Heart left ventricle (tissue), 16 donors: ENCODE results near the gene PLOD2. TPM values are rescaled to one million over a fixed set of nuclear protein-coding genes. Genes with fewer than 3 reads are reported as not detected.

Source experiments
- ATAC-seq, 4 donors: fragments of 200-7000 bp; cut with Tn5 transposase; one replicate each; pipeline ENCODE4 v1.9.1; 2020 to 2022; ENCODE audit warnings: moderate library complexity in 4 of 4, mild to moderate bottlenecking in 3 of 4, moderate number of reproducible peaks in 1 of 4
- DNase-seq, 5 donors: peaks; one replicate each; pipeline ENCODE4 v3.0.0-alpha.2; 2020
- H3K27ac ChIP-seq, 12 donors: fragments of 200-600 bp; sonication (generic) in 4 of 12; one replicate each; pipeline versions ENCODE4 v1.5.0 to v1.8.0; 2016 to 2022; ENCODE audit warnings: mild to moderate bottlenecking in 2 of 12
- H3K27me3 ChIP-seq, 9 donors: fragments of 200-600 bp; sonication (generic) in 2 of 9; one replicate each; pipeline versions ENCODE4 v1.5.1 to v1.8.0; 2016 to 2022; ENCODE audit warnings: mild to moderate bottlenecking in 3 of 9
- H3K36me3 ChIP-seq, 9 donors: fragments of 200-600 bp; sonication (generic) in 2 of 9; one replicate each; pipeline versions ENCODE4 v1.5.0 to v1.8.0; 2018 to 2022; ENCODE audit warnings: mild to moderate bottlenecking in 2 of 9
- H3K4me1 ChIP-seq, 12 donors: fragments of 200-600 bp; sonication (generic) in 4 of 12; one replicate each; pipeline versions ENCODE4 v1.5.0 to v1.8.0; 2016 to 2022; ENCODE audit warnings: mild to moderate bottlenecking in 3 of 12
- H3K4me3 ChIP-seq, 12 donors: fragments of 200-600 bp; sonication (generic) in 4 of 12; one replicate each; pipeline versions ENCODE4 v1.5.0 to v1.8.0; 2017 to 2022; ENCODE audit warnings: mild to moderate bottlenecking in 9 of 12, moderate library complexity in 4 of 12
- H3K9me3 ChIP-seq, 12 donors: fragments of 200-600 bp; sonication (generic) in 4 of 12; one replicate each; pipeline versions ENCODE4 v1.5.0 to v1.8.0; 2016 to 2022; ENCODE audit warnings: mild to moderate bottlenecking in 1 of 12
- POLR2A ChIP-seq, 2 donors: fragments of 450-650 bp; IDR thresholded peaks; one replicate each; pipeline ENCODE4 v1.6.1; 2017; ENCODE audit warnings: antibody characterized with exemption in 2 of 2, mild to moderate bottlenecking in 2 of 2, moderate library complexity in 2 of 2
- WGBS, 4 donors: extraction: QIAGEN DNeasy Blood & Tissue Kit in 2 of 4; methylation state at CpG; one replicate each; pipeline versions ENCODE4 v1.1.5 to v1.1.7; 2013 to 2018; 5-methylcytosine and 5-hydroxymethylcytosine counted together
- intact Hi-C, 10 donors: fragments of 100-400 bp; cut with DNase I; formaldehyde crosslinking; loops; one replicate each; pipeline versions ENCODE4 v1.11.1 to v1.14.2; 2022
- polyA plus RNA-seq, 2 donors: library from polyadenylated mRNA; stranded (reverse); fragments of 200-250 nt; gene quantifications; one replicate each; pipeline ENCODE4 v1.2.3, GENCODE V29; 2013
- total RNA-seq, 9 donors: library from RNA; depleted of rRNA in 2 of 9; stranded (reverse); fragments of >200 nt in 2 of 9; fragmentation: NEBNext Ultra II Directional in 3 of 9; extraction: Animal tissue kit (Norgen Biotek cat#: 25700) in 3 of 9; gene quantifications; one replicate each; pipeline versions ENCODE4 v1.1.0 to v1.2.4, GENCODE V29; 2016 to 2023
- TF ChIP-seq, protein P1 (sequence below), 12 donors: fragments of 200-600 bp; sonication (generic) in 4 of 12; IDR thresholded peaks; one replicate each; pipeline versions ENCODE4 v1.5.0 to v1.8.0; 2018 to 2022; ENCODE audit warnings: antibody characterized with exemption in 12 of 12, mild to moderate bottlenecking in 5 of 12
- donor health status: ischemic (EF 13 %, LVEDD 7.1; RV severe dilation, severe dysfunction).
- donor health status: healthy with polysubstance abuse.
- donor health status: DM: no; HTN: yes; CAD: no.
- donor health status: DM: no; HTN: no; CAD: no.
- donor health status: ischemic (EF 25% LVEDD 6.9; RV normal size, moderate dysfunction).
- donor health status: ischemic (EF 25% LVEDD 5.7; RV mildly dilated, moderate dysfunction).
- donor health status: healthy.
- donor health status: DM: yes; HTN: yes; CAD: no.
- donor health status: ischemic (EF 35%, LVEDD 5.7; RV mildly dilated, moderate dysfunction).
- donor health status: nonischemic (EF 11% LVEDD 7.7; RV severe dilation, severe dysfunction).
- donor health status: DM: yes; HTN: yes; CAD: no.
- donor health status: PGD.
- donor health status: ischemic (EF 29% LVEDD 5.4; RV normal size, mild dysfunction).
- donor health status: nonischemic (EF 23%, LVEDD 6.1; RV moderate dilation, normal function).

Gene PLOD2
- total and polyA plus RNA-seq, 11 donors: 6.8 to 33.0 (median 17.9) TPM

GRCh38 chr3:146078031-146078430 lies 83.0 kb downstream of the PLOD2 start:
- intact Hi-C loops: loop anchor here in 2 of 10 donors (5.0 kb wide), 1 partner anchor 84 kb away; the partner anchor contains the start of gene PLOD2 (in 2 of the 2)
- Histone ChIP-seq H3K9me3 (peaks cover 0 to 3% (median 0%) of the 10 kb centered on the region in 12 donors), H3K27me3 (no peaks in the 10 kb centered on the region), H3K4me1 (peaks cover 0 to 6% (median 0%) of the 10 kb centered on the region in 12 donors), H3K36me3 (peaks cover 0 to 54% (median 8%) of the 10 kb centered on the region in 9 donors), H3K27ac (no peak overlapping the region), H3K4me3 (no peak overlapping the region)
- TF ChIP-seq, protein P1, sequence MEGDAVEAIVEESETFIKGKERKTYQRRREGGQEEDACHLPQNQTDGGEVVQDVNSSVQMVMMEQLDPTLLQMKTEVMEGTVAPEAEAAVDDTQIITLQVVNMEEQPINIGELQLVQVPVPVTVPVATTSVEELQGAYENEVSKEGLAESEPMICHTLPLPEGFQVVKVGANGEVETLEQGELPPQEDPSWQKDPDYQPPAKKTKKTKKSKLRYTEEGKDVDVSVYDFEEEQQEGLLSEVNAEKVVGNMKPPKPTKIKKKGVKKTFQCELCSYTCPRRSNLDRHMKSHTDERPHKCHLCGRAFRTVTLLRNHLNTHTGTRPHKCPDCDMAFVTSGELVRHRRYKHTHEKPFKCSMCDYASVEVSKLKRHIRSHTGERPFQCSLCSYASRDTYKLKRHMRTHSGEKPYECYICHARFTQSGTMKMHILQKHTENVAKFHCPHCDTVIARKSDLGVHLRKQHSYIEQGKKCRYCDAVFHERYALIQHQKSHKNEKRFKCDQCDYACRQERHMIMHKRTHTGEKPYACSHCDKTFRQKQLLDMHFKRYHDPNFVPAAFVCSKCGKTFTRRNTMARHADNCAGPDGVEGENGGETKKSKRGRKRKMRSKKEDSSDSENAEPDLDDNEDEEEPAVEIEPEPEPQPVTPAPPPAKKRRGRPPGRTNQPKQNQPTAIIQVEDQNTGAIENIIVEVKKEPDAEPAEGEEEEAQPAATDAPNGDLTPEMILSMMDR (IDR thresholded peaks at IDR 0.05): no peak
- no peak for TF ChIP-seq POLR2A (IDR thresholded peaks at IDR 0.05)
- WGBS, 4 donors: 93 to 97% (median 97%) methylated on average over 2 of the region's 2 CpGs
- DNase-seq: no peak
- ATAC-seq: no peak

- intact Hi-C loops: loop anchor here in 2 of 10 donors (5.0 kb wide), 1 partner anchor 85 kb away; the partner anchor contains the start of gene PLOD2 (in 2 of the 2)
Measured at GRCh38 chr3:146077181-146077580, 83.8 kb downstream of the PLOD2 start.

DNA sequence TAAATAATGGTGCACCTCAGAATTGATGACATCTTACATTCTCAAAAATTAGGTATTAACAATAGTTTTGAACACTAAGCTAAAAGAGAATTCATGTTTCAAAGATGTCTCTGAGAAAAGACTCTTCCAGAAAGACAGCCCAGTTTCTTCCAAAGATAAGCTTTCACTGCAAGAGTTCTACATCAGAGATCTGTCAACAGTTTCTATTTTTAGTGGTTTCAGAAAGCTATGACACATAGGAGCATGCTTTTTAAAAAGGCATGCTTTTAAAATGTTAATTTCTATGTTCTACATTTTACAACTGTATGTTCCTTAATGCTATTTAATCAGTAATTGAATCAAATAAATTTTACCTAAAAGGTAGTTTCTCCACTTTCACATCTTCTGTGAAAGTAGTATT lies 88.2 kb downstream of the PLOD2 start:
- DNase-seq: no peak
- ATAC-seq: peak in 3 of 4 donors; percentile 57 to 77 (median 73)
- intact Hi-C loops: loop anchor here in 4 of 10 donors (2.0 to 5.0 kb wide), 2 partner anchors 88 to 89 kb away; partner anchors contain the start of gene PLOD2 (in 4 of the 4)
- Histone ChIP-seq H3K4me1 (peaks cover 0 to 21% (median 3%) of the 10 kb centered on the region in 12 donors), H3K27me3 (no peaks in the 10 kb centered on the region), H3K4me3 (no peak overlapping the region), H3K27ac (peak overlapping the region in 2 of 12 donors; percentile 6 to 9), H3K9me3 (peaks cover 0 to 3% (median 0%) of the 10 kb centered on the region in 12 donors), H3K36me3 (peaks cover 0 to 66% (median 26%) of the 10 kb centered on the region in 9 donors)
- TF ChIP-seq, protein P1 (IDR thresholded peaks at IDR 0.05): no peak
- no peak for TF ChIP-seq POLR2A (IDR thresholded peaks at IDR 0.05)

More at GRCh38 chr3:146077181-146077580, 83.8 kb downstream of the PLOD2 start:
- Histone ChIP-seq H3K27me3 (no peaks in the 10 kb centered on the region), H3K36me3 (peaks cover 0 to 57% (median 8%) of the 10 kb centered on the region in 9 donors), H3K4me3 (no peak overlapping the region), H3K27ac (no peak overlapping the region), H3K9me3 (peaks cover 0 to 3% (median 0%) of the 10 kb centered on the region in 12 donors), H3K4me1 (peaks cover 0 to 15% (median 3%) of the 10 kb centered on the region in 12 donors)
- TF ChIP-seq, protein P1 (IDR thresholded peaks at IDR 0.05): no peak
- no peak for TF ChIP-seq POLR2A (IDR thresholded peaks at IDR 0.05)
- no peak for DNase-seq
- ATAC-seq: no peak
- 92 to 98% (median 96%) methylated on average over 1 of the region's 1 CpG for WGBS, 4 donors

DNA sequence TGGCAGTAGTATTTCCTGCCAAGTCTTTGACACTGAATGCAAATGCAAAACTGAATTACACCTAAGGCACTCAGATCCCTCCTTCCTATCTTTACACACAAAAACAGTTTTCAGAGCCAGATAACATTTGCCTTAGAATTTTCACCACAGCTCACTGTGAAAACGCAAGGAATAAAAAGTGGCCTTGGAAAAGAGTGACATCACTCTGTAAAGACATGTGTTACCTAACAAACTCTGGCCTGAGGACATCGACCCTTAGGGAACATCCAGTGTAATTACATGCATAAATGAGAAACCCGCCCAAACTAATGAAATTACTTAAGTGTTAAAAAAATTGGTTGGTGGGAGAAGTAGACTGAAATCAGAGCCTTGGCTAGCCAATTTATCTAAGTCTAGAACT lies 88.9 kb downstream of the PLOD2 start:
- H3K27me3 ChIP-seq: no peaks in the 10 kb centered on the region
- H3K4me1 ChIP-seq: peaks cover 0 to 21% (median 3%) of the 10 kb centered on the region in 12 donors
- 59 to 66% (median 64%) methylated on average over 3 of the region's 3 CpGs for WGBS, 4 donors
- H3K27ac ChIP-seq: peak overlapping the region in 2 of 12 donors; percentile 6 to 9
- TF ChIP-seq, protein P1 (IDR thresholded peaks at IDR 0.05): no peak
- TF ChIP-seq POLR2A (IDR thresholded peaks at IDR 0.05): no peak
- H3K4me3 ChIP-seq: no peak overlapping the region
- H3K36me3 ChIP-seq: peaks cover 0 to 65% (median 26%) of the 10 kb centered on the region in 9 donors
- ATAC-seq (peak in 2 of 4 donors; percentile 60 to 66), DNase-seq (no peak)
- intact Hi-C loops: loop anchor here in 4 of 10 donors (2.0 to 5.0 kb wide), 2 partner anchors 89 to 90 kb away; partner anchors contain the start of gene PLOD2 (in 4 of the 4)
- H3K9me3 ChIP-seq: peaks cover 0 to 3% (median 0%) of the 10 kb centered on the region in 12 donors
